HepG2 (cell line): ENCODE measurements around the gene OR4D9. TPM values are rescaled to one million over a fixed set of nuclear protein-coding genes. Genes with fewer than 3 reads are reported as not detected.

Experiments used
- ATAC-seq: fragments of 200-7000 bp; cut with Tn5 transposase; 3 replicates; pipeline ENCODE4 v1.9.1; 2020; ENCODE audit warnings: mild to moderate bottlenecking, moderate library complexity
- BruUV-seq: library from RNA; stranded (reverse); fragments of 400-500 nt; replicated peaks from 2 replicates; lab custom pipeline; 2021; lab: Mats Ljungman, UMichigan
- CTCF ChIA-PET: fragments of 300-600 bp; formaldehyde crosslinking; extraction: SDS; loops from one replicate; lab custom pipeline; 2021; ENCODE audit warnings: low total read pairs, inconsistent platforms, low intra/inter-chr PET ratio; lab: Yijun Ruan, JAX
- POLR2A ChIA-PET: fragments of 350-600 bp; sonication (Branson Sonifier 250); formaldehyde crosslinking; loops from one replicate; lab custom pipeline; 2020; ENCODE audit warnings: antibody characterized with exemption, inconsistent platforms; lab: Yijun Ruan, JAX
- DNase-seq: peaks from one replicate; pipeline ENCODE4 v3.0.0-alpha.2; 2015; ENCODE audit warnings: low spot score
- FAIRE-seq: peaks from 3 replicates; lab custom pipeline; 2011; peaks lifted over from hg19 to GRCh38; lab: Jason Lieb, UNC
- H2AFZ ChIP-seq: one replicate; pipeline ENCODE4 v1.6.1; 2011; ENCODE audit warnings: low read length, inconsistent platforms
- H3K27ac ChIP-seq: fragments of 300-600 bp; 3 replicates; pipeline ENCODE4 v1.8.0; 2011; ENCODE audit warnings: mixed run types, mild to moderate bottlenecking, mixed read lengths, low read length, inconsistent platforms; ENCODE audit not compliant: insufficient read depth; ENCODE audit errors: extremely low read length
- H3K27me3 ChIP-seq, 2 experiments: fragments of 200-600 bp in 1 of 2; 2 replicates in 1 of 2; 3 replicates in 1 of 2; pipeline versions ENCODE4 v1.6.0 to v1.8.0; 2011; ENCODE audit warnings: low read length in 2 of 2, mild to moderate bottlenecking in 2 of 2, moderate library complexity in 2 of 2, inconsistent platforms in 1 of 2; ENCODE audit not compliant: insufficient read depth in 2 of 2, control insufficient read depth in 1 of 2
- H3K36me3 ChIP-seq, 2 experiments: fragments of 200-600 bp in 1 of 2; replicated peaks in 1 of 2; 2 replicates in 1 of 2; 3 replicates in 1 of 2; pipeline versions ENCODE4 v1.5.1 to v1.8.0; 2011; ENCODE audit warnings: low read length in 2 of 2, inconsistent platforms in 1 of 2; ENCODE audit not compliant: insufficient read depth in 2 of 2, control insufficient read depth in 1 of 2
- H3K4me1 ChIP-seq: 2 replicates; pipeline ENCODE4 v1.5.1; 2012; ENCODE audit warnings: low read length, inconsistent platforms; ENCODE audit not compliant: insufficient read depth
- H3K4me2 ChIP-seq: 2 replicates; pipeline ENCODE4 v1.6.0; 2011; ENCODE audit warnings: low read depth, low read length, inconsistent platforms
- H3K4me3 ChIP-seq, 3 experiments: fragments of 200-600 bp in 1 of 3; sonication (generic), shearing (Covaris generic) in 1 of 3; replicated peaks in 1 of 3; 2 replicates each; pipeline ENCODE4 v1.5.1; 2011 to 2016; ENCODE audit warnings: low read length in 3 of 3, inconsistent platforms in 2 of 3, low read depth in 2 of 3, mild to moderate bottlenecking in 2 of 3, control low read depth in 1 of 3, mixed read lengths in 1 of 3; ENCODE audit not compliant: insufficient read depth in 1 of 3
- H3K79me2 ChIP-seq: one replicate; pipeline ENCODE4 v1.6.1; 2011; ENCODE audit warnings: low read length, inconsistent platforms; ENCODE audit not compliant: insufficient read depth
- H3K9ac ChIP-seq: 2 replicates; pipeline ENCODE4 v1.6.0; 2011; ENCODE audit warnings: mild to moderate bottlenecking, low read depth, low read length, inconsistent platforms; ENCODE audit not compliant: insufficient read depth
- H3K9me3 ChIP-seq: 2 replicates; pipeline ENCODE4 v1.5.1; 2012; ENCODE audit warnings: mild to moderate bottlenecking, low read length
- H4K20me1 ChIP-seq: 2 replicates; pipeline ENCODE4 v1.6.0; 2011; ENCODE audit warnings: inconsistent platforms, mild to moderate bottlenecking, low read length, moderate library complexity; ENCODE audit not compliant: insufficient read depth
- CREB3 ChIP-seq: sonication (generic); formaldehyde crosslinking; IDR thresholded peaks from 2 replicates; pipeline ENCODE4 v1.5.0; 2020; ENCODE audit warnings: missing genetic modification reagents
- HOXA5 ChIP-seq: sonication (generic); formaldehyde crosslinking; IDR thresholded peaks from 2 replicates; pipeline ENCODE4 v1.4.0; 2020; ENCODE audit warnings: missing genetic modification reagents
- MLX ChIP-seq: IDR thresholded peaks from 2 replicates; pipeline ENCODE4 v1.6.1; 2016
- MNT ChIP-seq: fragments of 450-650 bp; IDR thresholded peaks from 2 replicates; pipeline ENCODE4 v1.6.1; 2016
- PAX8 ChIP-seq: sonication (generic); formaldehyde crosslinking; IDR thresholded peaks from 2 replicates; pipeline ENCODE4 v1.8.0; 2022; ENCODE audit warnings: mild to moderate bottlenecking, missing genetic modification reagents, borderline replicate concordance
- RNF2 ChIP-seq: fragments of 450-650 bp; conservative IDR thresholded peaks from 2 replicates; pipeline ENCODE4 v1.6.1; 2016; ENCODE audit warnings: low read depth
- STAT6 ChIP-seq: sonication (generic); formaldehyde crosslinking; IDR thresholded peaks from 2 replicates; pipeline ENCODE4 v1.4.0; 2020; ENCODE audit warnings: missing genetic modification reagents, mild to moderate bottlenecking, borderline replicate concordance
- TBX3 ChIP-seq: fragments of 450-650 bp; IDR thresholded peaks from 2 replicates; pipeline ENCODE4 v1.6.1; 2017; ENCODE audit warnings: antibody characterized with exemption, mild to moderate bottlenecking, inconsistent platforms, borderline replicate concordance
- YEATS4 ChIP-seq: sonication (generic); formaldehyde crosslinking; IDR thresholded peaks from 2 replicates; pipeline ENCODE4 v1.4.0; 2020; ENCODE audit warnings: missing genetic modification reagents, borderline replicate concordance
- ZBTB25 ChIP-seq: IDR thresholded peaks from 2 replicates; pipeline ENCODE4 v1.6.1; 2018; ENCODE audit warnings: missing genetic modification reagents
- ZFX ChIP-seq: sonication (generic); formaldehyde crosslinking; IDR thresholded peaks from 2 replicates; pipeline ENCODE4 v1.4.0; 2020; ENCODE audit warnings: mild to moderate bottlenecking, low read depth, missing genetic modification reagents, moderate library complexity
- ZNF121 ChIP-seq: sonication (generic); formaldehyde crosslinking; IDR thresholded peaks from 2 replicates; pipeline ENCODE4 v1.5.0; 2020; ENCODE audit warnings: mild to moderate bottlenecking, missing genetic modification reagents
- ZNF430 ChIP-seq: sonication (generic); formaldehyde crosslinking; IDR thresholded peaks from 2 replicates; pipeline ENCODE4 v1.9.0; 2021; ENCODE audit warnings: mild to moderate bottlenecking, missing genetic modification reagents
- ZNF713 ChIP-seq: sonication (generic); formaldehyde crosslinking; IDR thresholded peaks from 2 replicates; pipeline ENCODE4 v1.4.0; 2020; ENCODE audit warnings: mild to moderate bottlenecking, missing genetic modification reagents
- WGBS: methylation state at CpG from one replicate; pipeline ENCODE4 v1.1.6; 2017; ENCODE audit warnings: low lambda C conversion rate; 5-methylcytosine and 5-hydroxymethylcytosine counted together
- in situ Hi-C: cut with HindIII; loops from 2 replicates; pipeline ENCODE4 v1.10.0; 2017; ENCODE audit warnings: low pct_unique_long_range_greater_than_20kb; ENCODE audit not compliant: extremely low pct_ligation_motif_present
- intact Hi-C: fragments of 100-400 bp; cut with micrococcal nuclease; formaldehyde crosslinking; loops from one replicate; pipeline ENCODE4 v1.10.0; 2022; ENCODE audit not compliant: unreplicated experiment
- polyA plus RNA-seq, 8 experiments: library from polyadenylated mRNA; depleted of rRNA in 3 of 8; stranded (reverse) in 7 of 8; unstranded in 1 of 8; fragments of >200 nt; fragmentation: Illumina TruSeq in 4 of 8; extraction: Trizol in 4 of 8; gene quantifications; 2 replicates each; pipeline versions ENCODE4 v1.2.1 to v1.2.3, GENCODE V29; 2011 to 2016; ENCODE audit warnings: low read depth in 4 of 8, missing spikeins in 1 of 8, mixed read lengths in 1 of 8; ENCODE audit not compliant: insufficient read depth in 1 of 8
- total RNA-seq, 5 experiments: library from RNA; depleted of rRNA; stranded (reverse); fragments of >200 nt; fragmentation: Illumina TruSeq; extraction: Trizol; gene quantifications; 2 replicates each; pipeline ENCODE4 v1.2.3, GENCODE V29; 2016; ENCODE audit warnings: low read depth in 1 of 5

OR4D9 gene
- total and polyA plus RNA-seq, 2 of the 13 experiments (the other 11 are each of a cell fraction or from before 2014, with no cell fraction given): not detected

DNA sequence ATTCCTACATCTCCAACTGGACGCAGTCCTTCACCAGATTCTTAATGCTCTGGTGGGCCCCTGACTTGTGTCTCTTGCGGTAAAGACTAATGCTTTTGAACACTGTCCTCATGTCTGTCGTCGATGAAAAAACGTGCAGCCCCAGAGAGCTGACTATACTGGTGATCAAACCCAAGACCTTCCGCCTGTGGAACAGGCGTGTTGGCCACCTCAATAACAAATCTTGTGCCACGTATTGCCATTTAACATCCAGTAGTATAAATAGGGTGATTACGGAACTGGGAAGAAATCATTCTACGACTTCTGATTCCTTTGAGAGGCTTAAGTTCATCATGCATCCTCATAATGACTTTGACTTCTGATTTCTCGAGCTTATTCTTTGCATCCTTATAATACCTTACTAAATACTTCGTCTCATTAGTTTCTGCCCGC, 45.6 kb downstream of the OR4D9 start:
- POLR2A ChIA-PET: interaction anchor here (0.6 to 2.4 kb wide), 5 partner anchors 9 to 199 kb away, joined by 3 to 11 read pairs (median 6); partner anchors contain the start of genes OSBP and STX3
- Histone ChIP-seq H3K4me2 (peak overlapping the region; percentile 86), H3K36me3 (no peaks in the 10 kb centered on the region), H3K9ac (peak overlapping the region; percentile 55), H3K4me1 (peaks cover 53% of the 10 kb centered on the region), H2AFZ (peak overlapping the region; percentile 92), H4K20me1 (no peaks in the 10 kb centered on the region), H3K27ac (peak overlapping the region; percentile 52), H3K4me3 (peak overlapping the region; percentile 65 to 95 (median 79)), H3K9me3 (no peaks in the 10 kb centered on the region), H3K79me2 (no peaks in the 10 kb centered on the region), H3K27me3 (no peaks in the 10 kb centered on the region; a peak in 1 of 5 replicates)
- FAIRE-seq (no peak), DNase-seq (peak; percentile 48), ATAC-seq (peak; percentile 34)
- intact Hi-C loops (loop anchor here (1.0 kb wide), 1 partner anchor 9 kb away; no protein-coding TSS in a partner anchor), in situ Hi-C loops (loop anchor here (5.0 kb wide), 1 partner anchor 110 kb away; the partner anchor contains the start of gene PATL1)
- 4% methylated on average over 13 of the region's 13 CpGs for WGBS
- no TSS peak for BruUV-seq
- CTCF ChIA-PET: no interaction called here
- TF ChIP-seq ZFX (CRISPR knock-in tag): 0 out of 2 replicates have a peak, but pooled peaks have one; percentile 0
- 0 out of 2 replicates have a peak, but pooled peaks have one; percentile 1 for TF ChIP-seq YEATS4 (CRISPR knock-in tag)
- TF ChIP-seq MLX (CRISPR knock-in tag): no peak
- no peak for TF ChIP-seq TBX3
- TF ChIP-seq ZBTB25 (CRISPR knock-in tag): peak; percentile 13; the same call in 1 of the 2 replicates
- TF ChIP-seq ZNF121 (CRISPR knock-in tag): no peak
- TF ChIP-seq RNF2: no peak
- no peak for TF ChIP-seq HOXA5 (CRISPR knock-in tag)
- TF ChIP-seq ZNF430: 0 out of 2 replicates have a peak, but pooled peaks have one; percentile 40
- TF ChIP-seq MNT: no peak
- 0 out of 2 replicates have a peak, but pooled peaks have one; percentile 29 for TF ChIP-seq STAT6 (CRISPR knock-in tag)
- no peak for TF ChIP-seq ZNF713 (CRISPR knock-in tag)
- no peak for TF ChIP-seq PAX8 (CRISPR knock-in tag)
- TF ChIP-seq CREB3 (CRISPR knock-in tag): no peak
